NK-92 treated with Interleukin-12 subunit alpha and Interleukin-12 subunit beta, amount 100 ng/mL, for 24 hours (cell line): ENCODE data around the gene KCNIP1.

ENCODE experiments used
- DNase-seq: peaks from one replicate; lab custom pipeline; 2025; lab: John Stamatoyannopoulos, UW

Gene KCNIP1

DNA sequence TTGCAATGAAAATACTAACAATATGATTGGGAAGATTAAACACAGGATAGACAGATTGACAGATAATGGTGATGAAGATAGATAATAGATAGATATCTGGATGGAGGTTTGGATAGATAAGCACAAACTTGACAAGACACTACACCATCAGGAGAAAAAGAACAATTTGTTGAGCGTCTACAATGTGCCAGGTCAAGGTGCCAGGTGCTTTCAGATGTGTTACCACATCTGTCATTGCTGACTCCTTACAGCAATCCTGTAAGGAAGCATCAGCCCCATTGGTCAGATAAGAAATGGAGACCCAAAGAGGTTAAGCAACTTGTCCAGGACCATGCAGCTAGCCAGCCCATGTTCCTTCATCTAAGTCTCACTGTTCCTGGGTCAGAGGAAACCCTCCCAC lies 278.1 kb downstream of the KCNIP1 start:
- no peak for DNase-seq

DNA sequence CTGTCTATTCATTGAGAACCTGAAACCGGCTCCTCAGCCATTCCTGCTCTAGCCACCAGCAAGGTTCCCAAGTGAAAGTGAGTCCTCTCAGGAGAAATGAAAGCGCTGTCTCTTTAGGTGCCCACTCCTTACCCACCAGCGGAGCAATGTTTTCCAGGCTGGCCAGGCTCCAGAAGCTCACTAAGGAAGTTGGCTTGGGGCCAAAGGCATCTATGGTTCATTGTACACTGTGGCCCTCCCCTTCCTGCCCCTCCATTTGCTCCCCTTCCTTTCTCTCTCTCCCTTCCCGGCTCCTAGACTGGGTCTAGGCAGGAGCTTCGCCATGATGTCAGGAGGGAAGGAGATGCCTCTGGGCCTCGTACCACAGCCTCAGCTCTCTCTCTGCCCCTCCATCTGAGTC lies 278.6 kb downstream of the KCNIP1 start:
- no peak for DNase-seq

DNA sequence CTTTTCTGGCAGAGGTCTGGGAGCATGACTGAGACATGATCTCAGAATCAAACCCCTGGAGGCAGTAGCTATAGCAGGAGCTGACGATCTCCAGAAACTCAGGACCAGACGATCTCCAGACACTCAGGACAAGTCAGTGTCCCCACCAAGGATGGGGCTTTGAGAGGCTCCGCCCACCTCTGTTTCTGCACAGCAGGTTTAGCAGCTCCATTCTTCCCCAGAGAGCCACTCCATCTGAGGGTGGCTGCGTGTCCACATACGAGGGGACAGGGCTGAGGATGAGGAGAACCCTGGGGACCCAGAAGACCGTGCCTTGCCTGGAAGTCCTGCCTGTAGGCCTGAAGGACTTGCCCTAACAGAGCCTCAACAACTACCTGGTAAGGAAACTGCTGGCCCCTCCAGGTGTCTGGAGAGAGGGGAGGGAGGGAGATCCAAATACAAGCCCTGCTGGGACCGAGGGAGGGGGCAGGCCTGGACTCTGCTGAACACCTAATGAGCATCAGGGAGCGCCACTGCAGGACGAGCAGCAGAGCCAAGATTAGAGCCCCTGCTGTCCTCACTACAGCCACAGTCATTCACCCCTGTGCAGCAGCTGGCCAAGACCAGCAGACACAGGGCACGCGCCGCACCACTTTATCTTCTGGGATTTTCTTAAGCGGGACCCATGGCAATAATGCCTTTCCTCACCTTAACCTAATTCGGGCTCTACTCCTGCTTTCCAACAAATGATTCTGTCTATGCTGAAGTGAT lies 279.9 kb downstream of the KCNIP1 start, which contains the start of gene GABRP:
GABRP (plus strand) TSS at position 228 of the 750 bp plus-strand sequence. CDS start 4,891 bp downstream, outside the sequence.
- no peak for DNase-seq

- DNase-seq = no peak
Observed at GRCh38 chr5:170785416-170785815, 281.6 kb downstream of the KCNIP1 start.
